Measurements from ENCODE around the gene PLP1. TPM values are rescaled to one million over a fixed set of nuclear protein-coding genes. Genes with fewer than 3 reads are reported as not detected.

PLP1 gene
- total RNA-seq, 4 donors from 2014 or later, result 5.4 to 15.7 (median 10.6) TPM

- DNase-seq (ENCODE audit: low spot score in 2 of 2), result no peak
- no peak for TF ChIP-seq CTCF (IDR thresholded peaks at IDR 0.05)
- TF ChIP-seq POLR2A (IDR thresholded peaks at IDR 0.05), result no peak
- H3K4me3 ChIP-seq (ENCODE audit: low read depth, poor library complexity, severe bottlenecking), result no peak overlapping the region
- 82 to 89% methylated on average over 1 of the region's 1 CpG for WGBS, 2 donors
- intact Hi-C loops (cut with DNase I; ENCODE audit: low total_unique reads), result no loop called here
Observed at GRCh38 chrX:103825881-103826280, 49.2 kb downstream of the PLP1 start.

- no peak for DNase-seq (ENCODE audit: low spot score in 2 of 2)
- WGBS, 2 donors, result 83 to 86% methylated on average over 2 of the region's 2 CpGs
- intact Hi-C loops (cut with DNase I; ENCODE audit: low total_unique reads), result no loop called here
- no peak overlapping the region for H3K4me3 ChIP-seq (ENCODE audit: low read depth, poor library complexity, severe bottlenecking)
- TF ChIP-seq CTCF (IDR thresholded peaks at IDR 0.05) (no peak), POLR2A (IDR thresholded peaks at IDR 0.05) (no peak)
Observed at GRCh38 chrX:103828529-103828928, 51.9 kb downstream of the PLP1 start.

GRCh38 chrX:103830848-103831247 lies 54.2 kb downstream of the PLP1 start:
- no peak for DNase-seq (ENCODE audit: low spot score in 2 of 2)
- WGBS, 2 donors, result 68 to 70% methylated on average over 7 of the region's 7 CpGs
- TF ChIP-seq POLR2A (IDR thresholded peaks at IDR 0.05) (no peak), CTCF (IDR thresholded peaks at IDR 0.05) (no peak)
- intact Hi-C loops (cut with DNase I; ENCODE audit: low total_unique reads), result no loop called here
- no peak overlapping the region for H3K4me3 ChIP-seq (ENCODE audit: low read depth, poor library complexity, severe bottlenecking)

- 12 to 32% methylated on average over 10 to 11 of the region's 11 CpGs for WGBS, 2 donors
- peak overlapping the region; percentile 40 for H3K4me3 ChIP-seq (ENCODE audit: low read depth, poor library complexity, severe bottlenecking)
- TF ChIP-seq CTCF (IDR thresholded peaks at IDR 0.05), result no peak
- no peak for DNase-seq (ENCODE audit: low spot score in 2 of 2)
- intact Hi-C loops (cut with DNase I; ENCODE audit: low total_unique reads), result no loop called here
Observed at GRCh38 chrX:103831342-103831802, 54.7 kb downstream of the PLP1 start.

- DNase-seq (ENCODE audit: low spot score in 2 of 2), result peak; percentile 20 to 88
- no peak for TF ChIP-seq CTCF (IDR thresholded peaks at IDR 0.05)
- TF ChIP-seq POLR2A (IDR thresholded peaks at IDR 0.05), result no peak
Observed at GRCh38 chrX:103831803-103832544, 55.3 kb downstream of the PLP1 start, which contains the start of gene RAB9B. RAB9B (minus strand) TSS chrX:103832257; CDS start chrX:103825784, 6,473 bp downstream.

More at GRCh38 chrX:103831803-103832544, 55.3 kb downstream of the PLP1 start, which contains the start of gene RAB9B:
- intact Hi-C loops (cut with DNase I; ENCODE audit: low total_unique reads), result no loop called here
- H3K4me3 ChIP-seq (ENCODE audit: low read depth, poor library complexity, severe bottlenecking), result peak within 1 kb of the TSS; percentile 40
- 1 to 13% methylated on average over 21 to 32 of the region's 54 CpGs for WGBS, 2 donors
